ENCODE results near the gene PDZK1.

The PDZK1 gene

GRCh38 chr1:145708063-145708462, 895 bp upstream of the PDZK1 start (continued):
- TF ChIP-seq, protein P1, sequence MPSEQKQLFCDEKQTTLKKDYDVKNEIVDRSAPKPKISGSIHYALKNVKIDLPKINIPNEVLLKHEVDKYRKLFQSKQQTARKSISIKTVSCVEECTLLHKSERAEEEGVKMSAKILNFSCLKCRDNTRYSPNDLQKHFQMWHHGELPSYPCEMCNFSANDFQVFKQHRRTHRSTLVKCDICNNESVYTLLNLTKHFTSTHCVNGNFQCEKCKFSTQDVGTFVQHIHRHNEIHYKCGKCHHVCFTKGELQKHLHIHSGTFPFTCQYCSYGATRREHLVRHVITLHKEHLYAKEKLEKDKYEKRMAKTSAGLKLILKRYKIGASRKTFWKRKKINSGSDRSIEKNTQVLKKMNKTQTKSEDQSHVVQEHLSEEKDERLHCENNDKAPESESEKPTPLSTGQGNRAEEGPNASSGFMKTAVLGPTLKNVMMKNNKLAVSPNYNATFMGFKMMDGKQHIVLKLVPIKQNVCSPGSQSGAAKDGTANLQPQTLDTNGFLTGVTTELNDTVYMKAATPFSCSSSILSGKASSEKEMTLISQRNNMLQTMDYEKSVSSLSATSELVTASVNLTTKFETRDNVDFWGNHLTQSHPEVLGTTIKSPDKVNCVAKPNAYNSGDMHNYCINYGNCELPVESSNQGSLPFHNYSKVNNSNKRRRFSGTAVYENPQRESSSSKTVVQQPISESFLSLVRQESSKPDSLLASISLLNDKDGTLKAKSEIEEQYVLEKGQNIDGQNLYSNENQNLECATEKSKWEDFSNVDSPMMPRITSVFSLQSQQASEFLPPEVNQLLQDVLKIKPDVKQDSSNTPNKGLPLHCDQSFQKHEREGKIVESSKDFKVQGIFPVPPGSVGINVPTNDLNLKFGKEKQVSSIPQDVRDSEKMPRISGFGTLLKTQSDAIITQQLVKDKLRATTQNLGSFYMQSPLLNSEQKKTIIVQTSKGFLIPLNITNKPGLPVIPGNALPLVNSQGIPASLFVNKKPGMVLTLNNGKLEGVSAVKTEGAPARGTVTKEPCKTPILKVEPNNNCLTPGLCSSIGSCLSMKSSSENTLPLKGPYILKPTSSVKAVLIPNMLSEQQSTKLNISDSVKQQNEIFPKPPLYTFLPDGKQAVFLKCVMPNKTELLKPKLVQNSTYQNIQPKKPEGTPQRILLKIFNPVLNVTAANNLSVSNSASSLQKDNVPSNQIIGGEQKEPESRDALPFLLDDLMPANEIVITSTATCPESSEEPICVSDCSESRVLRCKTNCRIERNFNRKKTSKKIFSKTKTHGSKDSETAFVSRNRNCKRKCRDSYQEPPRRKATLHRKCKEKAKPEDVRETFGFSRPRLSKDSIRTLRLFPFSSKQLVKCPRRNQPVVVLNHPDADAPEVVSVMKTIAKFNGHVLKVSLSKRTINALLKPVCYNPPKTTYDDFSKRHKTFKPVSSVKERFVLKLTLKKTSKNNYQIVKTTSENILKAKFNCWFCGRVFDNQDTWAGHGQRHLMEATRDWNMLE (tag by site-specific recombination; conservative IDR thresholded peaks at IDR 0.05; ENCODE audit: low read depth): no peak
- TF ChIP-seq ZNF391 (tag by site-specific recombination; IDR thresholded peaks at IDR 0.05; ENCODE audit: borderline replicate concordance, low read depth) (no peak), ZNF140 (tag by site-specific recombination; IDR thresholded peaks at IDR 0.05) (no peak), ZFP41 (tag by site-specific recombination; IDR thresholded peaks at IDR 0.05; ENCODE audit: borderline replicate concordance) (no peak), ZNF302 (tag by site-specific recombination; IDR thresholded peaks at IDR 0.05; ENCODE audit: low read depth) (no peak)

- no peaks in the 10 kb centered on the region for H3K36me3 ChIP-seq (ENCODE audit: control insufficient read depth in 2 of 2, insufficient read depth in 1 of 2, low read length in 2 of 2)
- no peak overlapping the region for H3K4me3 ChIP-seq (ENCODE audit: low read depth, low read length)
- ChIA-PET POLR2A (no interaction called here), CTCF (interaction anchor here (1.4 kb wide), 1 partner anchor 14 kb away, joined by 8 read pairs; no protein-coding TSS in a partner anchor)
- no peak overlapping the region for H3K27ac ChIP-seq (ENCODE audit: extremely low read depth, low read depth, low read length)
- H3K4me1 ChIP-seq (ENCODE audit: control insufficient read depth, insufficient read depth, low read length): no peaks in the 10 kb centered on the region
- no peaks in the 10 kb centered on the region for H3K9me3 ChIP-seq (ENCODE audit: control insufficient read depth, insufficient read depth, low read depth, low read length)
- no peak for TF ChIP-seq OSR2 (tag by site-specific recombination; IDR thresholded peaks at IDR 0.05)
- TF ChIP-seq ZNF202 (tag by site-specific recombination; IDR thresholded peaks at IDR 0.05; ENCODE audit: borderline replicate concordance): no peak
- TF ChIP-seq ZFP69B (tag by site-specific recombination; IDR thresholded peaks at IDR 0.05): no peak
- no peak for TF ChIP-seq ZNF600 (tag by site-specific recombination; IDR thresholded peaks at IDR 0.05)
- no peak for TF ChIP-seq ZFP37 (tag by site-specific recombination; IDR thresholded peaks at IDR 0.05)
- no peak for TF ChIP-seq ZNF266 (tag by site-specific recombination; IDR thresholded peaks at IDR 0.05; ENCODE audit: low read depth)
- TF ChIP-seq SETDB1 (IDR thresholded peaks at IDR 0.05; ENCODE audit: insufficient read length, low read length): no peak
- no peak for TF ChIP-seq PRDM10 (tag by site-specific recombination; IDR thresholded peaks at IDR 0.05)
- no peak for TF ChIP-seq ZNF843 (tag by site-specific recombination; IDR thresholded peaks at IDR 0.05)
- no peak for TF ChIP-seq ZNF701 (tag by site-specific recombination; IDR thresholded peaks at IDR 0.05)
- no peak for TF ChIP-seq ZNF16 (tag by site-specific recombination; IDR thresholded peaks at IDR 0.05; ENCODE audit: low read depth)
- TF ChIP-seq KLF7 (tag by site-specific recombination; IDR thresholded peaks at IDR 0.05; ENCODE audit: borderline replicate concordance): no peak
- no peak for TF ChIP-seq ZNF26 (tag by site-specific recombination; IDR thresholded peaks at IDR 0.05)
- no peak for TF ChIP-seq ZBTB10 (tag by site-specific recombination; IDR thresholded peaks at IDR 0.05)
Observed at GRCh38 chr1:145706086-145706664, 993 bp downstream of the PDZK1 start.
